GDM1 (cell line): ENCODE measurements around the gene AKAP5.

ENCODE experiments used
- DNase-seq: peaks from one replicate; lab custom pipeline; 2025; lab: John Stamatoyannopoulos, UW

The AKAP5 gene

DNA sequence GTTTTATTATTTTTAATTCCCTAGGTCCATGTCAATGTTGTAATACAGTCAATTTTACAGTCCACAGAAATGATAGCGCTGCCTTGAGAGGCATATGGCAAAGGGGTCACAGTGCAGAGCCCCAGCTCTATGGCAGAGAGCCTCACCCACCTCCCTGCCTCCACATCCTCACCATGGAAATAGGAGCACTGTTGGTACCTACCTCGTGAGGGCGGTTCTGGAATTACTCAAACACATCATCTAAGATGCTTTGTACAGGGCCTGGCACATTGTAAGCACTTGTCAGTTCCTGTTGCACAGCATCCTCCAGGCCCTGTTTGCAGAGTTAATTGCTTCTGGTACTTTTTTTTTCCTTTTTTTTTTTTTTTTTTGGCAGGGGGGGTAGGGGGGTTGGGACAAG, 4.1 kb upstream of the AKAP5 start:
- no peak for DNase-seq

DNA sequence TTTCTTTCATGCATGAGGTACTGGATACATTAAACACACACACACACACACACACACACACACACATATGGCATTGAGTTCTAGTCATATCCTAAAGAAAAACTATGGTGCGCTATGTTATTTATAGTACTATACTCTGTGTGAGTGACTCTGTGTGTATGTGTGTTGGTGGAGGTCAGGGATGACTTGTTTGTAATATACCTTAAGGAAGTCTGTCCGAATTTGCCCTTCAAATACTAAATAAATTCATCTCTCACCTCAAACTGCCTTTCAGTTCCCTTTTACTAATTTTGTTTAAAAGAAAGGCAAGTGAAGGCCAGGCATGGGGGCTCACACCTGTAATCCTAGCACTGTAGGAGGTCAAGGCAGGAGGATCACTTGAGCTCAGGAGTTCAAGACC, 2.1 kb upstream of the AKAP5 start:
- no peak for DNase-seq

DNA sequence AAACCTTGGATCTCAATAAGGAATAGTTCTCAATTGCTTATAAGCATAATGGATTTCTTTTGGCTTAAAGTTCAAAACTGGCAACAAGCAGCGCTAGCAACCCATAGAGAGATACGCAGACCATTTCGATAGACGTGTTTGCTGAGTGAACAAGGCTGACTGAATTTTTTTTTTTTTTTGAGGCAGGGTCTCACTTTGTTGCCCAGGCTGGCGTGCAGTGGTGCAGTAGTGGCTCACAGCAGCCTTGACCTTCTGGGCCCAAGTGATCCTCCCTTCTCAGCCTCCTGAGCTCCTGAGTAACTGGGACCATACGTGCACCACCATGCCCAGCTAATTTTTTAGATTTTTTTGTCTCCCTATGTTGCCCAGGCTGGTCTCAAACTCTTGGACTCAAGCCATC, 1.4 kb upstream of the AKAP5 start:
- DNase-seq: no peak

DNA sequence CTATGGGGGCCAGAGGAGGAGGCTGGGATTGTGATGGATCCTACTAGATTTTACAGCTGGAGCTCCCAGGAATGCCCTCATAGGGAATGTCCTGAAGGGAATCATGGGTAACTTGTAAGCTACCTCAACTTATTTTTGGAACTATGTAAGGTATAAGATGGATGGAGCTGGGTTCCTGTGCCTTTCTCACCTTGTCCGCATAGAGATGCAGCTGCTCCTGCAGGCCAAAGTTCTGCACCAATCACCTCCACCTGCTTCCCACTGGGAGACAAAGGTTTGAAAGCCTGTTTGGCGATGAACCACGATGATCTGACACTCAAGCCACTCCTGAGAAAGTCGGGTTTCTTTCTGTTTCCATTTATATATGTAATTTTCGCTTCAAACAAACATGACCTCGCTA, 648 bp upstream of the AKAP5 start:
- no peak for DNase-seq

DNA sequence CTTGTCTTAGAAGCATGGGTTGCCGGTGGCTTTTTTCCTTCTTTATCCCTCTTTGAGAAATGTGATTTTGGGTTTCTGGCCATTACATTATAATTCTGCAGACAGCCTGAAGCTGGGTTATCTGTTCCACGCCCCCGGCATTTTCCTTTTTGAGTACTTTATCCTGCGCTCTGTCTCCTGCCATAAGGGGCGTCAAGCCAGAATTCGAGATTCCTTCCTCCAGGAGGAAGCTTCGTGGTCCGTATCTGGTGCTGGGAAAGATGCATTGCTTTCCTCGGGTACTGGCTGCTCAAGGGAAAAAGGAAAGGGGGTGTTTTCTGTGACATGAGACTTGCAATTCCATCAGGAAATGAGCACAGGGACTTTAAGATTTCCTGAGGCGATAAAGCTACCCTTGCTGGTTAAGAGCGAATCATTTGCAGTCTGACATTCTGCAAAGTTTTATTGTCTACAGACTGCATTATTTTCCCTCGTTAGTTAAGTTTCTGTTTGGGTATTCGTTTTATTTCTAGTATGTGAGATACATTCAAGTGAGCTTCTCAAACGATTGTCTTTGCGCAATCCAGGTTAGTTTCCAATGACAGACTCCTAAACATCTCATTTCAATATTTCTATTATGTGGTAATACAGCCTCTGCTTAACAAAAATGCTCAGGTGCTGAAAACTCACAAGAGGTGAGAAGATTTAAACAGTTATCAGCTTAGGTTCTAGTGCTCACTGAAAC, 694 bp downstream of the AKAP5 start:
- DNase-seq: no peak

DNA sequence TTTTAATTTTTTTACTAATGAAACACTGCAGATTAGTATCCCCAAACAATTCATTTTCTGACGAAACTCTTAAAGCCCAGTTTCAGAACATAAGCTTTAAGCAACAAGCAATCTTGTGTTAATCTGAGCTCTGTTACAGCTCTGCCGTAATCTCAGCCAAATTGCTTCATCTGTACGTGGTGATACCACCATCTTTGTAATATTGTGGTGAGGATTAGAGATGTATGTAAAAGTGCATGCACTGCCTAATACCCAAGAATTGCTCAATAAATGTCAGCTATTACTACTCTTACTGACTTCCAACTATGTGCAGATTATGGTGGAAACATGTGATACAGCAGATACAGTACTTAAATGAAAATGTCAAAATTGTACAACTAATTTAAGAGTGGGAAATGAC, 1.8 kb downstream of the AKAP5 start:
- no peak for DNase-seq

DNA sequence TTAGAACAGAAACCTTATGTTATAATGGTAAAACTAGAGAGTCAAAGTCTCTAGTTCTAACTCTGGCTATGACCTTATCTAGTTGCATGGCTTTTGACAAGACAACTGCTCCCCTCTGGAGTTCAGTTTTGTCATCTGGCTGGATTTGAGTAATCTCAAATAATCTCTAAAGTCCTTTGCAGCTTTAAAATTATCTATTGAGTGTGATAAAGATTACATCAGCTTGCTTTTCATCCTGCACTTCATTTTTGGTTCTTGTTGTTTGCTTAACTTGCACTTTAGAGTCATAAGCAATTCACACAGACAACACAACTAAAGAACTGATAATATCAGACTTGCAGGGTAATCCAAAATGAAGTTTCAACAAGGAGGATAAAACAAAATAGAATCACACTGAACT, 2.3 kb downstream of the AKAP5 start:
- no peak for DNase-seq

DNA sequence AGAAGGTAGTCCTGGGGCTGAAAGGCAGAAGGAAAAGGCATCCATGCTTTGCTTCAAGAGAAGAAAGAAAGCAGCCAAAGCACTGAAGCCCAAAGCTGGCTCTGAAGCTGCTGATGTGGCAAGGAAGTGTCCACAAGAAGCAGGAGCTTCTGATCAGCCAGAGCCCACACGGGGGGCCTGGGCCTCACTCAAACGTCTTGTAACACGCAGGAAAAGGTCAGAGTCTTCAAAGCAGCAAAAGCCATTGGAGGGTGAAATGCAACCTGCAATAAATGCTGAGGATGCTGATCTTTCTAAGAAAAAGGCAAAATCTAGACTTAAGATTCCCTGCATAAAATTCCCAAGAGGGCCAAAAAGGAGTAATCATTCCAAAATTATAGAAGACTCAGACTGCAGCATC, 3.2 kb downstream of the AKAP5 start:
- no peak for DNase-seq

DNA sequence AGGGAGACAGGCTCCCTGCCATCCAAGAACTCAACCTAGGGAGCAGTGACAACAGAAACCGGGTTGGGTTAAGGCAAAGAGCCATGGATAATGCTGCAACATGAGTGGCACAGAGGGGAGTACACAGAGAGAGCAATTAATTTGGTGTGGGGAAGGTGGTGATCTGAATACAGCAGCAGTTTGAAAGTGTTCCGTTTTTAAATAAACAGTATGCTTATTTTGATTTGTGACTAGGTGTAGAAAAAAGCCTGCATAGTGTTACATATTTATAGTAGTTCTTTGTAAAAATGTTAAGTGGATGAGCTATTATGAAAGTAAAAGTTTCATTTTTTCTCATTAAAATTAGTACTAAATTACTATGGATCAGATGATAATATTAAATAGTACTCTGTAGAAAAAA, 8.7 kb downstream of the AKAP5 start:
- no peak for DNase-seq

DNA sequence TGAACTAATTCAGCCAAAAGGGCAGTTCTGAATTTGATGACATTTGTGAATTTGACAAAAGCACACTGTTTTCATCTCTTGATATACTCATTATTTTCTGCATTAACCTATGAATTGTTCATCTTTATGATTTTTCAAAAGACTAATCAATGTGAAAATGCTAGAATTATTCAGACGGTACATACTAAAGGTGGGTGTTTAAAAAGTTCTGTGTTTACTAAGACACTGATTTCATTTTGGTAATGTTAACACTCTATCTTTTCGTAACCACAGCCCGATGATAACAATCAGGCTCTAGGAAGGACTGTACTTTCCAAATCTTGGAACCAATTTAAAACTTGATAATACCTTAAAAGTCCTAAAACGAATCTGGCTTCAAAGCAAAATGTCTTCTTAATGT, 9.4 kb downstream of the AKAP5 start:
- no peak for DNase-seq

DNA sequence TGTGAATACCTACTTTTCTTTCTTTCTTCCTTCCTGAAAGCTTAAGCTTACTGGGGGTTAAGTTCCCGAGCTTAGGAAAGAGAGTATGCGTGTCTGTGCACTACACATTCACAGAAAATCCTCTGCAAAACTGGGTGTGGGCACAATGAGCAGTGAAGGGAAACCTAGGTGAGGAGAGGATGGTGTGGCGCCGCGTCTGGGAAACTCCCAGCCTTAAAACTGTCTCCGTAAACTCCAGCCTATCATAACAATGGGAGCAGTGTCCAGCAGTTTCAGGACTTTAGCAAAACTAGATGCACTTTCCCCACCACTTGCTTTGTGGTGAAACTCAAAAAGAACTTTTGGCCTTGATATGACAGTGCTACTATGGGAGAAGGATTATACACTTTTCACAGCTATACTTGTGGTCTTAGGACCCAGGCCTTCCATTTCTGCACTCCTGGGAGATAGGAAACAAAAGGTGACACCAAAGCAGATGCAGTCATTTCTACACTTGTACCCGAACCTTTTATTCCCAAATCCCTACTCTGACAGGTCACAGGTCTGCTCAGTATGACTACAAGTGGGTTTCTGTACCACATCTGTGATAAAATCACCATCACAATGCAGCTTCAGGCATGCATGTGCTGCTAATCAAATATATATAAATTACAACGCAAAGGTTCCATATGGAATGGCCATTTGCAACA, 10.4 kb downstream of the AKAP5 start:
- no peak for DNase-seq

DNA sequence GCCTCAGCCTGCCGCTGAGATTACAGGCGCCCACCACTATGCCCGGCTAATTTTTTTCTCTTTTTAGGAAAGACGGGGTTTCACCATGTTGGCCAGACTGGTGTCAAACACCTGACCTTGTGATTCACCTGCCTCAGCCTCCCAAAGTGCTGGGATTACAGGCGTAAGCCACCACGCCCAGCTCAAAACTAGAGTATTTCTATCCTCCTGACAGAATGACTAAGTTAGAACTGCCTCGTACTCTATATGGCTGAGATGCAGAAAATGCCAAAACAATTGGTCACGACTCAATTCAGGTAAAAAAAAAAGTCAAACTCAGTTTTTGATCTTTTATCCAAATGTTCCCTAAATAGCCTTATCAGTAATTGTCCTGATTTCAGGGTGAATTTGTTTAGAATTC, 11.1 kb downstream of the AKAP5 start:
- no peak for DNase-seq

DNA sequence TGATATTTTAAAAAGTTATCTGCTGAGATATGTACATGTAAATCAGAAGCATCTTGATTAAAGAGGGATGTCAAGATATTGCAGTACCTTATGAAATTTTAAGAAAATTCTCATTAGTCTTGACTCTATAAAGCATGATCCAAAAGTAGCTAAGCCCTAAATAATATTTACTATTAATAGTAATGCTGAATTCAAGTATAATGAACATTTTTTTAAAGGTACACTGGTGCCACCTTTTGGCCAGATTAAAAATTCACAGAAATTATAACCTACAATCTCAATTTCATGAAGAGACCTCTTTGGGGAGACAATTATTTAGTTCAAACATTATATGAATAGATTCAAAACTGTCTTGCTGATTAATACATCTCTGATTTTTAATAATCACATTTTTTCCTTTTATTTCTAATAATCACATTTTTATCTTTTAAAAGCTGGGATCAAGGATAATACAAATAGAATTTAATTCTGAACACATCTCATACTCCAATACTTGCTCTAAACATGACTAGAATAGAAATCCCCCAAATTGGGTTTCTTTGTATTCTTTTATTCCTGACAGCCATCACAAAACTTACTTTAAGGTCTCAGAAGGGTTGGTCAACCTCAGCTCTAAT, 13.4 kb downstream of the AKAP5 start:
- no peak for DNase-seq

DNA sequence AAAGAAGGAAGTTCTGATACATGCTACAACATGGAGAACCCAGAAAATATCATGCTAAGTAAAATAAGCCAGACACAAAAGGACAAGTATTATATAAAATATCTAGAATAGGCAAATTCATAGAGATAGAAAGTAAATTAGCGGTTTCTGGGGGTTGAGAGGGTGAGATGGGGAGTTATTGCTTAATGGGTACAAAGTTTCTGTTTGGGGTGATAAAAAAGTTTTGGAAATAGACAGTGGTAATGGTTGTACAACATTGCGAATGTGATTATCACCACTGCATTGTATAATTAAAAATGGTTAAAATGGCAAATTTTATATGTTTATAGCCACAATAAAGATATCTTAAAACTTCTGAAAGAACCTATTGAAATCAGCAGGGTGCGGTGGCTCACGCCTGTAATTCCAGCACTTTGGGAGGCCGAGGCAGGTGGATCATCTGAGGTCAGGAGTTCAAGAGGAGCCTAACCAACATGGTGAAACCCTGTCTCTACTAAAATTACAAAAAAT, 23.3 kb downstream of the AKAP5 start:
- DNase-seq: no peak

DNA sequence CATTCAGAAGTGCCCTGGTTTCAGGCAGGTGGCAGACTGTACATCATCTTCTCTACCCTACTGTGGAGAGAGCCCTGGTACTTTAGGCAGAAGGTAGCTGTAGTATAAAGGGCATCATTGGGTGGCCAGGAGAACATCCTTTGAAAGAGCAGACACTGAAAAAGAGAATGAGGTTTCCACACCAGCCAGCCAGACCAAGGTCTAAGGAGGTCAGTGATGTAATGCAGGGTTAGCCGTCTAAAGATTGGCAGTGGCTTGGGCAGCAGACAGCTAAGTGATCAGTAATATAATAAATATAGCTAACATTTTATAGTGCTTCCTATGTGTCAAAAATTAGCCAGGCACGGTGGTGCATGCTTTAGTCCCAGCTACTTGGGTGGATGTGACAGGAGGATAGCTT, 26.3 kb downstream of the AKAP5 start:
- DNase-seq: no peak

DNA sequence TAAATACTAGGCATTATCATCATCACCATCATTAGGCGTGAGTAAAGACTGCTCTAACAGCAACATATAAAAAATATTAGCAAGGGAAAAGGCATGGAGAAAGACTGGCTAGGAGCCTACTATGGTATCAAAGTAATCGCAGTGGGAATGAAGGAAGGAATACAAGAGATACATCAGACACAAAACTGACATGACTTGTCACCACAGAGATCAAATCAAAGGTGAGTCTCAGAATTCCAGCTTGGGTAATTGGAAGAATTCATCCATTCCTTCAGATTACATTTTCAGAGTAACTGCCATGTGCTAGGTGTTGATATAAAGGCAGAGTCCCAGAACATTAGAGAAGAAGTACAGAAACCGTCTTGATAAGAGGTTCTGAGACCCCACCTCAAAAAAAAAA, 28.2 kb downstream of the AKAP5 start:
- no peak for DNase-seq

DNA sequence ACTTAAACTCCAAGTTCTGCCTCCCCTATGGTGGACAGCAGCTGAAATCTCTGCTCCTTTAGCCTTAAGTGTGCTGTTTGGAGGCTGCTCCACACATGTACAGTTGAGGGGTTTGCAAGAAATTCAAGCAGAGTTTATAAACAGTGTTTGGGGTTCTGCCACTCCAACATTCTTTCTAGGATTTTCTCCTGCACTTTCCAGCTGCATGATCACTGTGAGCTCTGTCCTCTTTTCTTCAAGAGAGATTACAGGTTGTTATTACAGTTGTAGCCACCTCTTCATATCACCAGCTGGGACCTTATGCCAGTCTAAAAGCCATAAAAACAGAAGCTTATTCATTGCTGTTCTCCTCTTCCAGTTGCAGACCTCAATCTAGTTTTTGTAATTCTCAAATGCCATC, 30.0 kb downstream of the AKAP5 start:
- no peak for DNase-seq

DNA sequence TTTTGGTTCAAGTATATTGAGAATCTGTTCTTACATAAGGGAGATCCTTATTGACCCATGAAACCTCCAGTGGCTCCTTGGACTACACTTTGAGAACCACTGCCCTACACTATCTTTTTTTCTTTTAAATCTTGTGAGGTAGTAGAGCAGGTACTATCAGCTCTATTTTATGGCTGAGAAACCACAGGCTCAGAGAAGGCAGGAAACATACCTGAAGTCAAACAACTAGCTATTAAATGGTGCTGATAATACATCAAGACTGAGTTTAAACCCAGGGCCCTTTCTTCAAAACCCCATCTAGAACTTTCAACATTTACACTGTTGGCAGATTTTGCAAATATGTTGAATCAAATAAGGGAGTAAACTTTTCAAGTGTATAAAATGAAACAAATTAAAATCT, 31.5 kb downstream of the AKAP5 start:
- no peak for DNase-seq

DNA sequence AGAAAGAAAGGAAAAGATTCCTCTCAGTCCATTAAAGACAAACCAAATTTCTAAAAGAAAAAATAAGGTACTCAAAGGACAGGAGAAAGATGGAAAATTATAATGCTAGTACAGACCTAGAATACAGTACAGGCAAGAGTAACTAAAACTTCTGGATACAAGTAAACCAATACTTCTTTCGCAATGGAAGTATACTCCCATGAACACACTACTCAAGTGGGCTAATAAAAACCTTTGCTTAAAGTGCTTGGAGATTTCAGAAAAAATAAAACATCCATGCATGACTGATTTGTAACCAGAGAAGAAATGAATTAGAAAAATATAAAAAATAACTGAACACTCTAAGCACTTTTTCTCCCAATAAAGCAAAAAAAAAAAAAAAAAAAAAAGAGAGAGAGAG, 34.8 kb downstream of the AKAP5 start:
- no peak for DNase-seq

DNA sequence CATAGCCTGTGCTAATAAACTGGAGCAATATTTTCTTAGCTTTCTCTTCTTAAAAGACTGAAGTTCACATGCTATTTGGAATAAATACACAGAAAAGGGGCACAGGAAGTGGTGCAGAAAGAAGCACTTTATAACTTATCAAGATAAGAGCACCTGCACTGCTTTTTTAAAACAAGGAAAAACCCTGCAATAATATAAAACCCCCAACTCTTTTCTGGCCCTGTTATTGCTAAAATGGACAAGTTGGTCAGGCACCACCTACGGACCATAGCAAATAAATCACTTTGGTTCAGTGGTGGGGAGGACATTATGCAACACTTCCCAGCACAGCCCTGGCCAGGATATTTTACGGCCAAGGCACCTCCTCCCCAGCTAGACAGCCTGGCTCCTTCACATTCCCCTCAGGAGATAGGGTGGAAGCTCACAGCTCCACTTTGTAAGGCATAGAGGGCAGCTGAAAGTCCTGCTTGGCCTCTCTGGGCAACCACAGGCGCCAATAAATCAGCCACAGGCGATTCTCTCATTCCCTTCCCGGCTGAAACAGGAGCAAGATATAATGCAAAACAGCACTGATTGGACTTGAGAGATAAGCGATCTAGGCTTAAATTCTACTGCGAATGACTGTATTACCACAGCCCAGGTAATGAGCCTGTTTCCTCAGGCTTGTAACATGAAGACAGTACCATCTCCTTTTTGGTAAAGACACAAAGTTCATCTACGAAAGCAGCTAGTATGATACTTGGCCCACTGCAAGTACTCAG, 36.3 kb downstream of the AKAP5 start:
- no peak for DNase-seq

DNA sequence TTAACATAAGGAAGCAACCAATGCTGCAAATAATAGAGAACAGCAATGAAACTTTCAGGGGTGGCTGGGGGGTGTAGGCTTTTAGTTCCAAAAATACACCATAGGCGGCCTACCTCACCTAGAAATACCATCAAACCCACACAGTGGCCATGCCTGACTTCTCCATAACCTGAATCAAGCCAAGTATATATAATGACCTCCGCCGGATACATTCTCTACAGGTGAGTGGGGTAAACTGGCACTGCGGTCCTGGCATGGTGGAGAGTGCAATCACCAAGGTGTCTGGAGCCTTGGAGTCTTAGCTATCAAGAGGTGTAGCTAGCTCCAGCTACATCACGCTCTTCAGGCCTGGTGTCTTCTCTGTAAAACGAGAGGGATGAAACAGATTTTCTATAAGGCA, 37.2 kb downstream of the AKAP5 start:
- DNase-seq: no peak

DNA sequence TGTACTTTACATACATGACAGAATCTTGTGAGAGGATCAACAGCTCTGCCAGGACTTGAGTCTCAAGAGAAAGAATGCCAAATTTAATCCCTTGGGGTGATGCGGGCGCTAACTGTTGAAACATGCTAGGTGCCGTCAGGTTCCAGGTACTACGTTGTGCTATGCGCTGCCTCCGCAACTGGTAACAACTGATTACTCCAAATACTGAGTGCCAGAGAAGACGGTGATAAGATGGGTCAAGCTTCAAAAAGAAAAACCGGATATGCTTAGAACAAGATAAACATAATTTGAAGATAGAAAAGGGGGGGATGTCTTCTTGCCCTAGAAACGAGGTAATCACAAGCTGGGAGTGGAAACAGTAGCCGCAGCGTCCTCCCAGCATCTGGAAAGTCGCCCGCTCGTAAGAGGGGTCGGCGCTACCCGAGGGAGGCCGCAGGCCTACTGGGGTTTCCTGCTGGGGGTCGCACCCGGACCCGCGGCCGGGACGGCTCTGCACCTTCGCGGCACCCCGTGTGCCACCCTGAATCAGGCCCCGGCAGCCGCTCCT, 37.7 kb downstream of the AKAP5 start:
- DNase-seq: no peak
